ENCODE data around the gene ACSF2. TPM values are rescaled to one million over a fixed set of nuclear protein-coding genes. Genes with fewer than 3 reads are reported as not detected.

ACSF2 gene
- total RNA-seq, 1 experiment from 2014 or later = 72.7 TPM

- no peak for ATAC-seq
- Histone ChIP-seq H3K79me2 (ENCODE audit: low read length) (0 out of 2 replicates have a peak, but pooled peaks cover 4% of the 10 kb centered on the region), H3K36me3 (ENCODE audit: low read depth, low read length) (no peaks in the 10 kb centered on the region), H3K27ac (ENCODE audit: low read length) (no peak overlapping the region), H3K4me1 (ENCODE audit: insufficient read depth, low read length) (peaks cover 18% of the 10 kb centered on the region), H2AFZ (ENCODE audit: low read length) (no peak overlapping the region), H3K27me3 (ENCODE audit: low read length) (no peaks in the 10 kb centered on the region), H3K9ac (ENCODE audit: low read length) (no peak overlapping the region), H3K4me2 (ENCODE audit: low read length) (no peak overlapping the region), H3F3A (ENCODE audit: low read length, unreplicated experiment) (no peaks in the 10 kb centered on the region), H3K9me2 (replicated peaks; ENCODE audit: low read length) (no peaks in the 10 kb centered on the region), H4K20me1 (ENCODE audit: low read length) (no peaks in the 10 kb centered on the region), H3K4me3 (ENCODE audit: low read length) (no peak overlapping the region), H3K9me3 (ENCODE audit: low read length) (no peaks in the 10 kb centered on the region)
- DNase-seq = no peak
- no TSS peak for BruUV-seq (replicated peaks)
- TF ChIP-seq EZH2phosphoT487 (IDR thresholded peaks at IDR 0.05; ENCODE audit: borderline replicate concordance, low read length) (no peak), EZH2 (IDR thresholded peaks at IDR 0.05; ENCODE audit: low read length, unreplicated experiment) (no peak), CTCF (conservative IDR thresholded peaks at IDR 0.05; ENCODE audit: low read depth, low read length) (no peak)
- intact Hi-C loops (cut with micrococcal nuclease) = loop anchor here (2.0 kb wide), 1 partner anchor 19 kb away; the partner anchor contains the start of gene ACSF2
- CTCF ChIA-PET = no interaction called here
- POLR2A ChIA-PET (ENCODE audit: unreplicated experiment) = no interaction called here
Observed at GRCh38 chr17:50445730-50446325, 19.8 kb downstream of the ACSF2 start.

GRCh38 chr17:50447870-50448595, 22.0 kb downstream of the ACSF2 start:
- Histone ChIP-seq H3F3A (ENCODE audit: low read length, unreplicated experiment) (no peaks in the 10 kb centered on the region), H3K27ac (ENCODE audit: low read length) (no peak overlapping the region), H3K79me2 (ENCODE audit: low read length) (no peaks in the 10 kb centered on the region), H3K4me1 (ENCODE audit: insufficient read depth, low read length) (peaks cover 27% of the 10 kb centered on the region), H2AFZ (ENCODE audit: low read length) (no peak overlapping the region), H3K9me2 (replicated peaks; ENCODE audit: low read length) (no peaks in the 10 kb centered on the region), H3K9ac (ENCODE audit: low read length) (no peak overlapping the region), H3K27me3 (ENCODE audit: low read length) (no peaks in the 10 kb centered on the region), H3K9me3 (ENCODE audit: low read length) (no peaks in the 10 kb centered on the region), H3K4me2 (ENCODE audit: low read length) (no peak overlapping the region), H3K36me3 (ENCODE audit: low read depth, low read length) (no peaks in the 10 kb centered on the region), H3K4me3 (ENCODE audit: low read length) (no peak overlapping the region), H4K20me1 (ENCODE audit: low read length) (no peaks in the 10 kb centered on the region)
- POLR2A ChIA-PET (ENCODE audit: unreplicated experiment) = no interaction called here
- no TSS peak for BruUV-seq (replicated peaks)
- ATAC-seq (peak; percentile 27; the same call in 1 of the 2 replicates), DNase-seq (peak; percentile 38)
- intact Hi-C loops (cut with micrococcal nuclease) = loop anchor here (2.0 kb wide), 1 partner anchor 21 kb away; the partner anchor contains the start of gene ACSF2
- CTCF ChIA-PET = no interaction called here
- TF ChIP-seq EZH2 (IDR thresholded peaks at IDR 0.05; ENCODE audit: low read length, unreplicated experiment) = no peak
- no peak for TF ChIP-seq CTCF (conservative IDR thresholded peaks at IDR 0.05; ENCODE audit: low read depth, low read length)
- TF ChIP-seq EZH2phosphoT487 (IDR thresholded peaks at IDR 0.05; ENCODE audit: borderline replicate concordance, low read length) = no peak

GRCh38 chr17:50448643-50449042, 22.6 kb downstream of the ACSF2 start:
- no peaks in the 10 kb centered on the region for H3K9me3 ChIP-seq (ENCODE audit: low read length)
- H3F3A ChIP-seq (ENCODE audit: low read length, unreplicated experiment) = no peaks in the 10 kb centered on the region
- no peak for TF ChIP-seq CTCF (conservative IDR thresholded peaks at IDR 0.05; ENCODE audit: low read depth, low read length)
- TF ChIP-seq EZH2phosphoT487 (IDR thresholded peaks at IDR 0.05; ENCODE audit: borderline replicate concordance, low read length) = no peak
- no peak for TF ChIP-seq EZH2 (IDR thresholded peaks at IDR 0.05; ENCODE audit: low read length, unreplicated experiment)
- no peak overlapping the region for H3K9ac ChIP-seq (ENCODE audit: low read length)
- H4K20me1 ChIP-seq (ENCODE audit: low read length) = no peaks in the 10 kb centered on the region
- intact Hi-C loops (cut with micrococcal nuclease) = no loop called here
- no peak overlapping the region for H3K4me3 ChIP-seq (ENCODE audit: low read length)
- H2AFZ ChIP-seq (ENCODE audit: low read length) = no peak overlapping the region
- no TSS peak for BruUV-seq (replicated peaks)
- H3K27me3 ChIP-seq (ENCODE audit: low read length) = no peaks in the 10 kb centered on the region
- H3K9me2 ChIP-seq (replicated peaks; ENCODE audit: low read length) = no peaks in the 10 kb centered on the region
- H3K79me2 ChIP-seq (ENCODE audit: low read length) = peaks cover 4% of the 10 kb centered on the region; the same call in 1 of the 2 replicates
- H3K27ac ChIP-seq (ENCODE audit: low read length) = no peak overlapping the region
- DNase-seq = no peak
- ATAC-seq = no peak
- ChIA-PET POLR2A (ENCODE audit: unreplicated experiment) (no interaction called here), CTCF (no interaction called here)
- no peak overlapping the region for H3K4me2 ChIP-seq (ENCODE audit: low read length)
- H3K36me3 ChIP-seq (ENCODE audit: low read depth, low read length) = no peaks in the 10 kb centered on the region
- peaks cover 26% of the 10 kb centered on the region for H3K4me1 ChIP-seq (ENCODE audit: insufficient read depth, low read length)

All from PC-3 (cell line).